OCI-LY3 (cell line): ENCODE results near the gene HSDL2.
"Not testable (repeated sequence)": the region's sequence is repeated elsewhere in the genome, so short reads cannot be mapped to it uniquely, and the experiment has no call there.

Source experiments
- CTCF ChIP-seq: fragments of 200-600, 300-600 bp; sonication (generic); IDR thresholded peaks from 2 replicates; pipeline ENCODE4 v1.5.1; 2014; ENCODE audit warnings: antibody characterized with exemption, low read length, low read depth
- EZH2phosphoT487 ChIP-seq: fragments of 200-600 bp; shearing (Covaris generic); IDR thresholded peaks from 2 replicates; pipeline ENCODE4 v1.6.1; 2018; ENCODE audit warnings: antibody characterized with exemption, mixed run types, low read depth

GRCh38 chr9:112512377-112512776, 132.5 kb downstream of the HSDL2 start:
- not testable (repeated sequence) for TF ChIP-seq CTCF, EZH2phosphoT487
